ENCODE results near the gene LTA. TPM values are rescaled to one million over a fixed set of nuclear protein-coding genes. Genes with fewer than 3 reads are reported as not detected.

The LTA gene
- polyA plus RNA-seq, 1 experiment, result not detected

DNA sequence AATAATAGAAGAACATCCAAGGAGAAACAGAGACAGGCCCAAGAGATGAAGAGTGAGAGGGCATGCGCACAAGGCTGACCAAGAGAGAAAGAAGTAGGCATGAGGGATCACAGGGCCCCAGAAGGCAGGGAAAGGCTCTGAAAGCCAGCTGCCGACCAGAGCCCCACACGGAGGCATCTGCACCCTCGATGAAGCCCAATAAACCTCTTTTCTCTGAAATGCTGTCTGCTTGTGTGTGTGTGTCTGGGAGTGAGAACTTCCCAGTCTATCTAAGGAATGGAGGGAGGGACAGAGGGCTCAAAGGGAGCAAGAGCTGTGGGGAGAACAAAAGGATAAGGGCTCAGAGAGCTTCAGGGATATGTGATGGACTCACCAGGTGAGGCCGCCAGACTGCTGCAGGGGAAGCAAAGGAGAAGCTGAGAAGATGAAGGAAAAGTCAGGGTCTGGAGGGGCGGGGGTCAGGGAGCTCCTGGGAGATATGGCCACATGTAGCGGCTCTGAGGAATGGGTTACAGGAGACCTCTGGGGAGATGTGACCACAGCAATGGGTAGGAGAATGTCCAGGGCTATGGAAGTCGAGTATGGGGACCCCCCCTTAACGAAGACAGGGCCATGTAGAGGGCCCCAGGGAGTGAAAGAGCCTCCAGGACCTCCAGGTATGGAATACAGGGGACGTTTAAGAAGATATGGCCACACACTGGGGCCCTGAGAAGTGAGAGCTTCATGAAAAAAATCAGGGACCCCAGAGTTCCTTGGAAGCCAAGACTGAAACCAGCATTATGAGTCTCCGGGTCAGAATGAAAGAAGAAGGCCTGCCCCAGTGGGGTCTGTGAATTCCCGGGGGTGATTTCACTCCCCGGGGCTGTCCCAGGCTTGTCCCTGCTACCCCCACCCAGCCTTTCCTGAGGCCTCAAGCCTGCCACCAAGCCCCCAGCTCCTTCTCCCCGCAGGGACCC lies 2.3 kb downstream of the LTA start:
- CTCF ChIA-PET, result interaction anchor here (0.7 to 1.2 kb wide), 4 partner anchors 8 to 24 kb away, joined by 3 to 8 read pairs (median 3); no protein-coding TSS in a partner anchor
- POLR2A ChIA-PET, result no interaction called here
- DNase-seq (ENCODE audit: low read depth, low spot score), result no peak
- H3K9me3 ChIP-seq (ENCODE audit: control insufficient read depth, insufficient read depth, low read length), result no peaks in the 10 kb centered on the region; the same call in 1 of the 2 replicates
- H3K4me3 ChIP-seq (ENCODE audit: low read depth, low read length), result no peak overlapping the region
- H3K27ac ChIP-seq (ENCODE audit: low read depth, low read length), result no peak overlapping the region
- H3K27me3 ChIP-seq (ENCODE audit: control insufficient read depth, insufficient read depth, low read length), result peaks cover 39% of the 10 kb centered on the region
- TF ChIP-seq, protein P1, sequence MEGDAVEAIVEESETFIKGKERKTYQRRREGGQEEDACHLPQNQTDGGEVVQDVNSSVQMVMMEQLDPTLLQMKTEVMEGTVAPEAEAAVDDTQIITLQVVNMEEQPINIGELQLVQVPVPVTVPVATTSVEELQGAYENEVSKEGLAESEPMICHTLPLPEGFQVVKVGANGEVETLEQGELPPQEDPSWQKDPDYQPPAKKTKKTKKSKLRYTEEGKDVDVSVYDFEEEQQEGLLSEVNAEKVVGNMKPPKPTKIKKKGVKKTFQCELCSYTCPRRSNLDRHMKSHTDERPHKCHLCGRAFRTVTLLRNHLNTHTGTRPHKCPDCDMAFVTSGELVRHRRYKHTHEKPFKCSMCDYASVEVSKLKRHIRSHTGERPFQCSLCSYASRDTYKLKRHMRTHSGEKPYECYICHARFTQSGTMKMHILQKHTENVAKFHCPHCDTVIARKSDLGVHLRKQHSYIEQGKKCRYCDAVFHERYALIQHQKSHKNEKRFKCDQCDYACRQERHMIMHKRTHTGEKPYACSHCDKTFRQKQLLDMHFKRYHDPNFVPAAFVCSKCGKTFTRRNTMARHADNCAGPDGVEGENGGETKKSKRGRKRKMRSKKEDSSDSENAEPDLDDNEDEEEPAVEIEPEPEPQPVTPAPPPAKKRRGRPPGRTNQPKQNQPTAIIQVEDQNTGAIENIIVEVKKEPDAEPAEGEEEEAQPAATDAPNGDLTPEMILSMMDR (IDR thresholded peaks at IDR 0.05; ENCODE audit: low read depth, low read length), result no peak

DNA sequence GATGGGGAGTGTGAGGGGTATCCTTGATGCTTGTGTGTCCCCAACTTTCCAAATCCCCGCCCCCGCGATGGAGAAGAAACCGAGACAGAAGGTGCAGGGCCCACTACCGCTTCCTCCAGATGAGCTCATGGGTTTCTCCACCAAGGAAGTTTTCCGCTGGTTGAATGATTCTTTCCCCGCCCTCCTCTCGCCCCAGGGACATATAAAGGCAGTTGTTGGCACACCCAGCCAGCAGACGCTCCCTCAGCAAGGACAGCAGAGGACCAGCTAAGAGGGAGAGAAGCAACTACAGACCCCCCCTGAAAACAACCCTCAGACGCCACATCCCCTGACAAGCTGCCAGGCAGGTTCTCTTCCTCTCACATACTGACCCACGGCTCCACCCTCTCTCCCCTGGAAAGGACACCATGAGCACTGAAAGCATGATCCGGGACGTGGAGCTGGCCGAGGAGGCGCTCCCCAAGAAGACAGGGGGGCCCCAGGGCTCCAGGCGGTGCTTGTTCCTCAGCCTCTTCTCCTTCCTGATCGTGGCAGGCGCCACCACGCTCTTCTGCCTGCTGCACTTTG lies 3.3 kb downstream of the LTA start, which contains the start of gene TNF:
TNF (plus strand) TSS at position 231 of the 567 bp plus-strand sequence; CDS start at position 408, 177 bp downstream.
- Histone ChIP-seq H3K27me3 (ENCODE audit: control insufficient read depth, insufficient read depth, low read length) (peaks cover 35% of the 10 kb centered on the region), H3K27ac (ENCODE audit: low read depth, low read length) (no peak within 1 kb of the TSS), H3K4me3 (ENCODE audit: low read depth, low read length) (no peak within 1 kb of the TSS), H3K9me3 (ENCODE audit: control insufficient read depth, insufficient read depth, low read length) (no peaks in the 10 kb centered on the region; the same call in 1 of the 2 replicates)
- DNase-seq (ENCODE audit: low read depth, low spot score), result no peak
- TF ChIP-seq, protein P1 (IDR thresholded peaks at IDR 0.05; ENCODE audit: low read depth, low read length), result no peak
- POLR2A ChIA-PET, result no interaction called here
- CTCF ChIA-PET, result interaction anchor here (9.5 kb wide), 1 partner anchor 22 kb away, joined by 132 read pairs; no protein-coding TSS in a partner anchor

DNA sequence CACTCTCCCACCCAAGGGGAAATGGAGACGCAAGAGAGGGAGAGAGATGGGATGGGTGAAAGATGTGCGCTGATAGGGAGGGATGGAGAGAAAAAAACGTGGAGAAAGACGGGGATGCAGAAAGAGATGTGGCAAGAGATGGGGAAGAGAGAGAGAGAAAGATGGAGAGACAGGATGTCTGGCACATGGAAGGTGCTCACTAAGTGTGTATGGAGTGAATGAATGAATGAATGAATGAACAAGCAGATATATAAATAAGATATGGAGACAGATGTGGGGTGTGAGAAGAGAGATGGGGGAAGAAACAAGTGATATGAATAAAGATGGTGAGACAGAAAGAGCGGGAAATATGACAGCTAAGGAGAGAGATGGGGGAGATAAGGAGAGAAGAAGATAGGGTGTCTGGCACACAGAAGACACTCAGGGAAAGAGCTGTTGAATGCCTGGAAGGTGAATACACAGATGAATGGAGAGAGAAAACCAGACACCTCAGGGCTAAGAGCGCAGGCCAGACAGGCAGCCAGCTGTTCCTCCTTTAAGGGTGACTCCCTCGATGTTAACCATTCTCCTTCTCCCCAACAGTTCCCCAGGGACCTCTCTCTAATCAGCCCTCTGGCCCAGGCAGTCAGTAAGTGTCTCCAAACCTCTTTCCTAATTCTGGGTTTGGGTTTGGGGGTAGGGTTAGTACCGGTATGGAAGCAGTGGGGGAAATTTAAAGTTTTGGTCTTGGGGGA lies 4.0 kb downstream of the LTA start:
- Histone ChIP-seq H3K4me3 (ENCODE audit: low read depth, low read length) (no peak overlapping the region), H3K27me3 (ENCODE audit: control insufficient read depth, insufficient read depth, low read length) (peaks cover 35% of the 10 kb centered on the region), H3K9me3 (ENCODE audit: control insufficient read depth, insufficient read depth, low read length) (no peaks in the 10 kb centered on the region; the same call in 1 of the 2 replicates), H3K27ac (ENCODE audit: low read depth, low read length) (no peak overlapping the region)
- TF ChIP-seq, protein P1 (IDR thresholded peaks at IDR 0.05; ENCODE audit: low read depth, low read length), result no peak
- CTCF ChIA-PET, result interaction anchor here (0.6 to 9.5 kb wide), 3 partner anchors 18 to 30 kb away, joined by 3 to 132 read pairs (median 3); partner anchors contain the start of gene ATP6V1G2
- POLR2A ChIA-PET, result no interaction called here
- no peak for DNase-seq (ENCODE audit: low read depth, low spot score)

DNA sequence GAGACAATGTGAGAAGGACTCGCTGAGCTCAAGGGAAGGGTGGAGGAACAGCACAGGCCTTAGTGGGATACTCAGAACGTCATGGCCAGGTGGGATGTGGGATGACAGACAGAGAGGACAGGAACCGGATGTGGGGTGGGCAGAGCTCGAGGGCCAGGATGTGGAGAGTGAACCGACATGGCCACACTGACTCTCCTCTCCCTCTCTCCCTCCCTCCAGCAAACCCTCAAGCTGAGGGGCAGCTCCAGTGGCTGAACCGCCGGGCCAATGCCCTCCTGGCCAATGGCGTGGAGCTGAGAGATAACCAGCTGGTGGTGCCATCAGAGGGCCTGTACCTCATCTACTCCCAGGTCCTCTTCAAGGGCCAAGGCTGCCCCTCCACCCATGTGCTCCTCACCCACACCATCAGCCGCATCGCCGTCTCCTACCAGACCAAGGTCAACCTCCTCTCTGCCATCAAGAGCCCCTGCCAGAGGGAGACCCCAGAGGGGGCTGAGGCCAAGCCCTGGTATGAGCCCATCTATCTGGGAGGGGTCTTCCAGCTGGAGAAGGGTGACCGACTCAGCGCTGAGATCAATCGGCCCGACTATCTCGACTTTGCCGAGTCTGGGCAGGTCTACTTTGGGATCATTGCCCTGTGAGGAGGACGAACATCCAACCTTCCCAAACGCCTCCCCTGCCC lies 4.9 kb downstream of the LTA start:
- POLR2A ChIA-PET, result no interaction called here
- Histone ChIP-seq H3K4me3 (ENCODE audit: low read depth, low read length) (no peak overlapping the region), H3K9me3 (ENCODE audit: control insufficient read depth, insufficient read depth, low read length) (no peaks in the 10 kb centered on the region; the same call in 1 of the 2 replicates), H3K27ac (ENCODE audit: low read depth, low read length) (no peak overlapping the region), H3K27me3 (ENCODE audit: control insufficient read depth, insufficient read depth, low read length) (peaks cover 30% of the 10 kb centered on the region)
- TF ChIP-seq, protein P1 (IDR thresholded peaks at IDR 0.05; ENCODE audit: low read depth, low read length), result no peak
- DNase-seq (ENCODE audit: low read depth, low spot score), result no peak
- CTCF ChIA-PET, result interaction anchor here (0.6 to 9.5 kb wide), 4 partner anchors 17 to 178 kb away, joined by 3 to 132 read pairs (median 3); partner anchors contain the start of gene ATP6V1G2
